ENCODE data around the gene TMEM272. TPM values are rescaled to one million over a fixed set of nuclear protein-coding genes. Genes with fewer than 3 reads are reported as not detected.

TMEM272 gene
- polyA plus RNA-seq, 1 donor (not counting 4 experiments of a cell fraction or from before 2014, with no cell fraction given), result not detected

- no peaks in the 10 kb centered on the region for H3K27me3 ChIP-seq (ENCODE audit: control insufficient read depth, extremely low read depth, insufficient read depth, low read length)
- no peak overlapping the region for H3K4me2 ChIP-seq (ENCODE audit: control insufficient read depth, extremely low read depth, insufficient read depth, low read depth, low read length)
- dilution Hi-C loops (cut with MboI; ENCODE audit: extremely low pct_ligation_motif_present, low sequenced_read_pairs), result no loop called here
- no peaks in the 10 kb centered on the region for H3K79me2 ChIP-seq (ENCODE audit: control insufficient read depth, insufficient read depth, low read length)
- H3K4me3 ChIP-seq (ENCODE audit: control insufficient read depth in 2 of 3, extremely low read depth in 1 of 3, insufficient read depth in 2 of 3, low read depth in 1 of 3, low read length in 3 of 3), result no peak overlapping the region
- no peaks in the 10 kb centered on the region for H3K9me1 ChIP-seq (ENCODE audit: control insufficient read depth, extremely low read depth, insufficient read depth, low read length)
- H3K9me3 ChIP-seq (ENCODE audit: control insufficient read depth, low read depth, low read length), result no peaks in the 10 kb centered on the region
- no peak overlapping the region for H2AFZ ChIP-seq (ENCODE audit: control insufficient read depth, low read length)
- H3K4me1 ChIP-seq (ENCODE audit: control insufficient read depth, extremely low read depth, insufficient read depth, low read length), result peaks cover 15% of the 10 kb centered on the region
- no peak overlapping the region for H3K9ac ChIP-seq (ENCODE audit: control insufficient read depth, extremely low read depth, insufficient read depth, low read length)
- DNase-seq (ENCODE audit: low read depth, low spot score), result no peak
- no peaks in the 10 kb centered on the region for H4K20me1 ChIP-seq (ENCODE audit: control insufficient read depth, extremely low read depth, insufficient read depth, low read length)
- no peak for FAIRE-seq
- TF ChIP-seq CTCF (optimal IDR thresholded peaks at IDR 0.05 in 1 of 3, IDR thresholded peaks at IDR 0.05 in 1 of 3, conservative IDR thresholded peaks at IDR 0.05 in 1 of 3; ENCODE audit: extremely low read depth in 1 of 3, insufficient read depth in 2 of 3, low read length in 3 of 3) (no peak), EZH2 (IDR thresholded peaks at IDR 0.05; ENCODE audit: low read length) (no peak)
- no peaks in the 10 kb centered on the region for H3K36me3 ChIP-seq (ENCODE audit: control insufficient read depth in 2 of 2, extremely low read depth in 1 of 2, insufficient read depth in 2 of 2, low read length in 2 of 2)
- no peak overlapping the region for H3K27ac ChIP-seq (ENCODE audit: control insufficient read depth, insufficient read depth, low read length)
These were observed 50.0 kb downstream of the TMEM272 start for GRCh38 chr13:51794964-51795363.

GRCh38 chr13:51793570-51794271, 51.3 kb downstream of the TMEM272 start:
- TF ChIP-seq EZH2 (IDR thresholded peaks at IDR 0.05; ENCODE audit: low read length), result no peak
- no peak for TF ChIP-seq CTCF (optimal IDR thresholded peaks at IDR 0.05 in 1 of 3, IDR thresholded peaks at IDR 0.05 in 1 of 3, conservative IDR thresholded peaks at IDR 0.05 in 1 of 3; ENCODE audit: extremely low read depth in 1 of 3, insufficient read depth in 2 of 3, low read length in 3 of 3)
- H3K4me3 ChIP-seq (ENCODE audit: control insufficient read depth in 2 of 3, extremely low read depth in 1 of 3, insufficient read depth in 2 of 3, low read depth in 1 of 3, low read length in 3 of 3), result no peak overlapping the region
- DNase-seq (ENCODE audit: low read depth, low spot score), result no peak
- H3K27ac ChIP-seq (ENCODE audit: control insufficient read depth, insufficient read depth, low read length), result peak overlapping the region; percentile 0
- H2AFZ ChIP-seq (ENCODE audit: control insufficient read depth, low read length), result peak overlapping the region; percentile 60
- no peaks in the 10 kb centered on the region for H3K27me3 ChIP-seq (ENCODE audit: control insufficient read depth, extremely low read depth, insufficient read depth, low read length)
- H3K4me1 ChIP-seq (ENCODE audit: control insufficient read depth, extremely low read depth, insufficient read depth, low read length), result peaks cover 15% of the 10 kb centered on the region
- no peaks in the 10 kb centered on the region for H3K9me3 ChIP-seq (ENCODE audit: control insufficient read depth, low read depth, low read length)
- FAIRE-seq, result peak; percentile 90
- H4K20me1 ChIP-seq (ENCODE audit: control insufficient read depth, extremely low read depth, insufficient read depth, low read length), result no peaks in the 10 kb centered on the region
- H3K9ac ChIP-seq (ENCODE audit: control insufficient read depth, extremely low read depth, insufficient read depth, low read length), result no peak overlapping the region
- no peaks in the 10 kb centered on the region for H3K79me2 ChIP-seq (ENCODE audit: control insufficient read depth, insufficient read depth, low read length)
- H3K9me1 ChIP-seq (ENCODE audit: control insufficient read depth, extremely low read depth, insufficient read depth, low read length), result no peaks in the 10 kb centered on the region
- no peaks in the 10 kb centered on the region for H3K36me3 ChIP-seq (ENCODE audit: control insufficient read depth in 2 of 2, extremely low read depth in 1 of 2, insufficient read depth in 2 of 2, low read length in 2 of 2)
- H3K4me2 ChIP-seq (ENCODE audit: control insufficient read depth, extremely low read depth, insufficient read depth, low read depth, low read length), result no peak overlapping the region
- dilution Hi-C loops (cut with MboI; ENCODE audit: extremely low pct_ligation_motif_present, low sequenced_read_pairs), result no loop called here
